Muscle layer of colon (tissue), 2 donors: ENCODE results near the gene PAIP2.

Source experiments
- H3K27ac ChIP-seq: one replicate; pipeline ENCODE4 v1.7.0; 2013; ENCODE audit warnings: low read depth, mild to moderate bottlenecking, low read length, moderate library complexity
- H3K27me3 ChIP-seq, 2 donors: one replicate each; pipeline ENCODE4 v1.7.0; 2013; ENCODE audit warnings: low read length in 2 of 2, mild to moderate bottlenecking in 2 of 2; ENCODE audit not compliant: insufficient read depth in 2 of 2, control insufficient read depth in 1 of 2
- H3K36me3 ChIP-seq: one replicate; pipeline ENCODE4 v1.7.0; 2013; ENCODE audit warnings: mild to moderate bottlenecking, low read length; ENCODE audit not compliant: insufficient read depth
- H3K4me1 ChIP-seq: one replicate; pipeline ENCODE4 v1.7.0; 2013; ENCODE audit warnings: mild to moderate bottlenecking, low read length; ENCODE audit not compliant: insufficient read depth
- H3K4me3 ChIP-seq, 2 donors: one replicate each; pipeline ENCODE4 v1.7.0; 2013; ENCODE audit warnings: low read length in 2 of 2, low read depth in 1 of 2, mild to moderate bottlenecking in 1 of 2, moderate library complexity in 1 of 2
- H3K9ac ChIP-seq: one replicate; pipeline ENCODE4 v1.7.0; 2013; ENCODE audit warnings: low read length
- H3K9me3 ChIP-seq: one replicate; pipeline ENCODE4 v1.7.0; 2013; ENCODE audit warnings: mild to moderate bottlenecking, low read length
- donor health status: abdominal sarcoma.
- donor health status: Adenocarcinoma of cecum.

Gene PAIP2

DNA sequence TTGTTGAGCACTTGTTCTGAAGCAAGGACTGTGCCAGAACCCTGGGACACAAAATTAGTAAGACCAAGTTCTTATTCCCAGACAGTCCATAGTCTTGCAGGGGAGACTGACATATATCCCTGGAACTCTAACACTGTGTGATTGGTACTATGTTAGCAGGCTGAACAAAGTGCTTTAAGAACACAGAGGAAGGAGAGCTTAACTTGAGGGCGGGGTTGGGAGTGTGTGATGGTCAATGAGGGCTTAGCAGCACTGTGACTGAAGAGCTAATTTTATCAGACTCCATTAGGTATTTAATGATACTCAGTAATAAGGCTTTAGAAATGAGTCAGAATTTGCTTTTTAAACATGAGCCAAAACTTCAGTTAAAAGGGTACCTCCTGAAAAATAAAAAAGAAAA is 77.1 kb downstream of the PAIP2 start:
- no peak overlapping the region for H3K27ac ChIP-seq
- H3K9me3 ChIP-seq = no peaks in the 10 kb centered on the region
- no peak overlapping the region for H3K4me3 ChIP-seq
- H3K9ac ChIP-seq = no peak overlapping the region
- H3K27me3 ChIP-seq = no peaks in the 10 kb centered on the region
- H3K4me1 ChIP-seq = peaks cover 43% of the 10 kb centered on the region
- H3K36me3 ChIP-seq = peaks cover 19% of the 10 kb centered on the region
